Measurements from ENCODE around the gene CCNC. TPM values are rescaled to one million over a fixed set of nuclear protein-coding genes. Genes with fewer than 3 reads are reported as not detected.

Gene CCNC
- total and polyA plus RNA-seq, 2 of the 13 experiments (the other 11 are each of a cell fraction or from before 2014, with no cell fraction given), result 69.6 to 141 TPM

- H2AFZ ChIP-seq (ENCODE audit: low read length), result no peak overlapping the region
- no peaks in the 10 kb centered on the region for H4K20me1 ChIP-seq (ENCODE audit: insufficient read depth, low read length)
- 5% methylated on average over 13 of the region's 52 CpGs for WGBS (ENCODE audit: low lambda C conversion rate)
- peak; percentile 54 for FAIRE-seq
- peak; percentile 99 for ATAC-seq
- peaks cover 13% of the 10 kb centered on the region for H3K4me1 ChIP-seq (ENCODE audit: insufficient read depth, low read length)
- ChIA-PET POLR2A (interaction anchor here (1.1 to 1.9 kb wide), 2 partner anchors 20 to 163 kb away, joined by 3 to 12 read pairs; partner anchors contain the start of gene CCNC), CTCF (ENCODE audit: low intra/inter-chr PET ratio, low total read pairs) (interaction anchor here (0.8 to 2.6 kb wide), 4 partner anchors 18 to 234 kb away, joined by 3 to 10 read pairs (median 4); no protein-coding TSS in a partner anchor)
- H3K4me3 ChIP-seq (replicated peaks in 1 of 3; ENCODE audit: insufficient read depth in 1 of 3, low read depth in 2 of 3, low read length in 3 of 3), result peak overlapping the region; percentile 51 to 79 (median 57)
- no peak overlapping the region; the same call in 1 of the 2 replicates for H3K9ac ChIP-seq (ENCODE audit: insufficient read depth, low read depth, low read length)
- peak overlapping the region; percentile 96 for H3K4me2 ChIP-seq (ENCODE audit: low read depth, low read length)
- intact Hi-C loops (cut with micrococcal nuclease; ENCODE audit: unreplicated experiment) (loop anchor here (1.0 to 5.0 kb wide), 3 partner anchors 14 to 234 kb away; no protein-coding TSS in a partner anchor), in situ Hi-C loops (cut with HindIII; ENCODE audit: extremely low pct_ligation_motif_present, low pct_unique_long_range_greater_than_20kb) (loop anchor here (10.0 kb wide), 1 partner anchor 236 kb away; no protein-coding TSS in a partner anchor)
- peaks cover 5 to 47% of the 10 kb centered on the region in 2 experiments for H3K27me3 ChIP-seq (ENCODE audit: control insufficient read depth in 1 of 2, insufficient read depth in 2 of 2, low read length in 2 of 2)
- no TSS peak for BruUV-seq (replicated peaks)
- H3K36me3 ChIP-seq (replicated peaks in 1 of 2; ENCODE audit: control insufficient read depth in 1 of 2, insufficient read depth in 2 of 2, low read length in 2 of 2), result no peaks in the 10 kb centered on the region
- H3K27ac ChIP-seq (ENCODE audit: extremely low read length, insufficient read depth, low read length), result no peak overlapping the region
- H3K79me2 ChIP-seq (ENCODE audit: insufficient read depth, low read length), result no peaks in the 10 kb centered on the region
- H3K9me3 ChIP-seq (ENCODE audit: low read length), result no peaks in the 10 kb centered on the region
- peak; percentile 59 for DNase-seq (ENCODE audit: low spot score)
- TF ChIP-seq TEAD3 (CRISPR knock-in tag; optimal IDR thresholded peaks at IDR 0.05; ENCODE audit: borderline replicate concordance), result peak; percentile 56
- TF ChIP-seq ZNF777 (CRISPR knock-in tag; IDR thresholded peaks at IDR 0.05), result 0 out of 2 replicates have a peak, but pooled peaks have one; percentile 37
- TF ChIP-seq CTCF (CRISPR knock-in tag; IDR thresholded peaks at IDR 0.05), result peak; percentile 88
- peak; percentile 65; the same call in 1 of the 2 replicates for TF ChIP-seq ZNF142 (CRISPR knock-in tag; IDR thresholded peaks at IDR 0.05)
- TF ChIP-seq SUZ12 (IDR thresholded peaks at IDR 0.05; ENCODE audit: low read depth, low read length), result no peak
- TF ChIP-seq KMT2B (CRISPR knock-in tag; IDR thresholded peaks at IDR 0.05), result peak; percentile 34; the same call in 1 of the 2 replicates
- TF ChIP-seq NAIF1 (CRISPR knock-in tag; IDR thresholded peaks at IDR 0.05; ENCODE audit: borderline replicate concordance), result 0 out of 2 replicates have a peak, but pooled peaks have one; percentile 25
- TF ChIP-seq ZNF543 (CRISPR knock-in tag; IDR thresholded peaks at IDR 0.05), result no peak
- TF ChIP-seq ZKSCAN1 (IDR thresholded peaks at IDR 0.05; ENCODE audit: low read length), result no peak
- TF ChIP-seq DDIT3 (CRISPR knock-in tag; IDR thresholded peaks at IDR 0.05), result no peak
- TF ChIP-seq ZSCAN25 (CRISPR knock-in tag; IDR thresholded peaks at IDR 0.05), result no peak
- TF ChIP-seq THAP8 (CRISPR knock-in tag; IDR thresholded peaks at IDR 0.05; ENCODE audit: borderline replicate concordance), result no peak
- TF ChIP-seq ZNF891 (CRISPR knock-in tag; IDR thresholded peaks at IDR 0.05), result peak; percentile 79
- TF ChIP-seq PITX1 (CRISPR knock-in tag; IDR thresholded peaks at IDR 0.05), result 0 out of 2 replicates have a peak, but pooled peaks have one; percentile 50
- TF ChIP-seq ZNF160 (CRISPR knock-in tag; IDR thresholded peaks at IDR 0.05), result no peak
These were observed 20.3 kb upstream of the CCNC start for GRCh38 chr6:99588618-99589289.
